HG02943 (cell line): ENCODE results near the gene BUB1B.
"Not testable (repeated sequence)": the region's sequence is repeated elsewhere in the genome, so short reads cannot be mapped to it uniquely, and the experiment has no call there.

Experiments
- ATAC-seq: cut with Tn5 transposase; IDR thresholded peaks from one replicate; pipeline ENCODE4 v1.9.1; 2021; ENCODE audit warnings: mild to moderate bottlenecking, low read depth, moderate library complexity; ENCODE audit not compliant: unreplicated experiment

The BUB1B gene, protein sequence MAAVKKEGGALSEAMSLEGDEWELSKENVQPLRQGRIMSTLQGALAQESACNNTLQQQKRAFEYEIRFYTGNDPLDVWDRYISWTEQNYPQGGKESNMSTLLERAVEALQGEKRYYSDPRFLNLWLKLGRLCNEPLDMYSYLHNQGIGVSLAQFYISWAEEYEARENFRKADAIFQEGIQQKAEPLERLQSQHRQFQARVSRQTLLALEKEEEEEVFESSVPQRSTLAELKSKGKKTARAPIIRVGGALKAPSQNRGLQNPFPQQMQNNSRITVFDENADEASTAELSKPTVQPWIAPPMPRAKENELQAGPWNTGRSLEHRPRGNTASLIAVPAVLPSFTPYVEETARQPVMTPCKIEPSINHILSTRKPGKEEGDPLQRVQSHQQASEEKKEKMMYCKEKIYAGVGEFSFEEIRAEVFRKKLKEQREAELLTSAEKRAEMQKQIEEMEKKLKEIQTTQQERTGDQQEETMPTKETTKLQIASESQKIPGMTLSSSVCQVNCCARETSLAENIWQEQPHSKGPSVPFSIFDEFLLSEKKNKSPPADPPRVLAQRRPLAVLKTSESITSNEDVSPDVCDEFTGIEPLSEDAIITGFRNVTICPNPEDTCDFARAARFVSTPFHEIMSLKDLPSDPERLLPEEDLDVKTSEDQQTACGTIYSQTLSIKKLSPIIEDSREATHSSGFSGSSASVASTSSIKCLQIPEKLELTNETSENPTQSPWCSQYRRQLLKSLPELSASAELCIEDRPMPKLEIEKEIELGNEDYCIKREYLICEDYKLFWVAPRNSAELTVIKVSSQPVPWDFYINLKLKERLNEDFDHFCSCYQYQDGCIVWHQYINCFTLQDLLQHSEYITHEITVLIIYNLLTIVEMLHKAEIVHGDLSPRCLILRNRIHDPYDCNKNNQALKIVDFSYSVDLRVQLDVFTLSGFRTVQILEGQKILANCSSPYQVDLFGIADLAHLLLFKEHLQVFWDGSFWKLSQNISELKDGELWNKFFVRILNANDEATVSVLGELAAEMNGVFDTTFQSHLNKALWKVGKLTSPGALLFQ

DNA sequence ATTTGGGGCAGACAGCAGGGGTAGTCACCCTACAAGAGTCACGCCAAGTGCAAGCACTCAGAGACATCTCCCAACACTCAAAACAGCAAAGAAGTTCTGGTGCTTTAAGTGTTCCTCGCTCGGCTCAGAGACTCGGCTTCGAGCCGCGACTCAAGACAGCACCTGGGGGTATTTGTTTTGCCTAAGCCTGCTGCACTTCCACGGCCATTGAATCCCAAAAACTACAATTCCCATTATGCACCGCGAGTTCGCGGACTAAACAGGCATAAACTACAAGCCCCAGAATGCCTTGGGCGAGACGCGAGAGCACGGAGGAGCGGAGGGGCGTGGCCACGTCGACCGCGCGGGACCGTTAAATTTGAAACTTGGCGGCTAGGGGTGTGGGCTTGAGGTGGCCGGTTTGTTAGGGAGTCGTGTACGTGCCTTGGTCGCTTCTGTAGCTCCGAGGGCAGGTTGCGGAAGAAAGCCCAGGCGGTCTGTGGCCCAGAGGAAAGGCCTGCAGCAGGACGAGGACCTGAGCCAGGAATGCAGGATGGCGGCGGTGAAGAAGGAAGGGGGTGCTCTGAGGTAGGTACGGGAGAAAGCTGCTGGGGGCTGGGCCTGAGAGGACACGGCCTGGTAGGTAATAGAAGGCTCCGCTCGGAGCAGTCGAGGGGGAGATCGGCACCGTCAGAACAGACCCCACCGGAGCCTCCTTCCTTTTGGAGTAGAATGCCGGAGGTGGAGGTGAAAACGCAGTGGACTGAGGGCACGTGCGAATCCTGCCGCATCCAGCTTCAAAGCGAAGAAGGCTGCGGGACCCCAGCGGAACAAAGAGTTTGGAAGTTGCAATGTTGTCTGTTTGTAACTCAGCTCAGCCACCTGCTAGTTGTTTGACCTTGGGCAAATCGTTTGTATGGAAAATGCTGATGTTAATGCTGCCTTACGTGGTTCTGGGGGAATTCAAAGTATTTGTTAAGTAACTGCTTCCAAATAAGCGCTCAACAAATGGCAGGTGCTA, at the start of gene BUB1B:
Gene BUB1B (plus strand): TSS at position 381 of the 1,000 bp plus-strand sequence. CDS start 152 bp downstream, at position 533.
- ATAC-seq, result peak; percentile 86

DNA sequence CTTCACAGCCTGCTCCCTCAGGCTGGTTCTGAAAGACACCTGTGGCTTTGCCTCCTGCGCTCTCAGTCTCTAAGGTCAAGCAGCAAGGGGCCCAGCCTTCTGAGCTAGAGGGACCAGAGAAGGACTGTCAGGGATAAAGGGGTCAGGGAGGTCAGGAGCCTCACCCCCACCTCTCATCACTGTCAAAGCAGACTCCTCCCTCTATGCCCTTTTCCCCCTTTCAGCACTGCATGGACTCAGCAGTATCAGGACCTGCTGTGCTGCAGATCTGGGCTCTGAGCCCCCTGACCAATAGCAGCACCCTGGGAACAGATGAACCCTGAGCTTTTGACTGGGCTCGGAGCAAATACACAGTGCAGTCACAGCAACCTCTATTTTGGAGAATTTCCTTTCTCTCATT, 49.0 kb upstream of the BUB1B start:
- ATAC-seq, result no peak

DNA sequence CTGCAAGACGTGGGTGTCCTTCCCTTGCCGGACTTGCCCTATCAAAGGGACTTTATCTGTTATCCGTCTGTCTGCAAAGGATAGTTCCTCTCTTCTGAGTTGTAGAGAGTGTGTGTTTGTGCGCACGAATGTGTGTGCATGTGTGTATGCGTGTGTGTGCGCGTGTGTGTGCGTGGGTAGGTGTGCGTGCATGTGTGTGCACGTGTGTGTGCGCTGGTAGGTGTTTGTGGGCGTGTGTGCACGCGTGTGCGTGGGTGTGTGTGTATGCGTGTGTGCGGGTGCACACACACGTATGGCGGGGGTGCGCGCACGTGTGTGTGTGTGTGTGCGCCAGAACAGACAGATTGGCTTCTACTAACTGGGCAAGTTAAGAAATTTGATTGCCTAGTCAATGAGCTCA, 48.1 kb upstream of the BUB1B start:
- ATAC-seq, result no peak

DNA sequence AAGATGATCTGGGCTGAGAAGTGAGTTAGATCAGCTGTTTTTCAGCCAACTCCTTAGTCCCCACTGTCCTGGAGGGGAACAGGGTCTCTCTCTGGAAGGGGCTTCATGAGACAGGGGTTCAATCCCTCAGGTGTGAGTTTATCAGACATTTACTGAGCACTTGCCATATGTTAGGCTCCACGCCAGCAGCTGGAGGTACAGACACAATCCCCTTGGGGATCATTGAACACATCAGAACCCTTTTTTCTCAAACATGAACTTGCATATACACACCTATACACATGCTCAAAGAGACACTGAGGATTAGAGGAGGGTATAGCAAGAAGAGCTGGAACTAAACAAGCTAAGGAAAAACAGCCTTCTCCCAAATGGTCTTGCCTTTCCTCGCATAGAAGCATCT, 46.7 kb upstream of the BUB1B start:
- no peak for ATAC-seq

GRCh38 chr15:40115106-40115505, 45.8 kb upstream of the BUB1B start:
- ATAC-seq, result not testable (repeated sequence)

- peak; percentile 92 for ATAC-seq
Measured at GRCh38 chr15:40115670-40116093, 45.2 kb upstream of the BUB1B start.

- no peak for ATAC-seq
Measured at GRCh38 chr15:40118473-40118872, 42.4 kb upstream of the BUB1B start.

GRCh38 chr15:40121911-40122638, 38.8 kb upstream of the BUB1B start:
- ATAC-seq, result no peak

DNA sequence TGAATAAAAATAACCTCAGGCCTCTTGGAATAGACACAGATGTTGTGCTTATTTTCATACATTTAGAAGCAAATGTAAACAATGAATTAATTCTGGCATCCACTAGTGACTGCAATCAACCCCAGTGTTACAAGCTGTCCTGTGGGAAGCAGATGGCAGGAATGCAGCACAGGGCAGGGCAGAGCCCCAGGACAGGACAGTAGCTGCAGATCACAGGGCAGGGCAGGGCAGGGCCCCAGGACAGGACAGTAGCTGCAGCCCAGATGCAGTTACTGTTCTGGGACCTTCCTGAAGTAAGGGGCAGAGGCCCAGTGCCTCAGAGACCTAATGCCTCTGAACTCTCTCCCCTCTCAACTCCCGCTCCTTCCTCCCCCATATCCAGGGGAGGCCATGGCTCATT, 37.9 kb upstream of the BUB1B start:
- not testable (repeated sequence) for ATAC-seq

DNA sequence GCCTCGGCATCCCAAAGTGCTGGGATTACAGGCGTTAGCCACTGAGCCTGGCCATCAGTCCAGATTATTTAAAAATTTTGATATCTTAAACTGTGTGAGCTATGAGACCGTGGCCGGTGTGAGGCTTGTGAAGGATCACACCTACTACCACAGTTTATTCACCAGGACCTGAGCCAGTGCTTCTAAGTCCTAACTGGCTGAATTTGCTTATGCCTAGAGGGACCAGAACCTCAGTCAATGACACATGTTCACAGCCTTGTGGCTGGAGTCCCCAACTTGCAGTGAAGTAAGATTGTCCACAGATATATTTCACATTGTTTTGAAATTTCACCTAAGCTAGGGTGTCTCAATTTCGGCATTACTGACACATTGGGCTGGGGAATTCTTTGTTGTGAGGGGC, 37.0 kb upstream of the BUB1B start:
- not testable (repeated sequence) for ATAC-seq

DNA sequence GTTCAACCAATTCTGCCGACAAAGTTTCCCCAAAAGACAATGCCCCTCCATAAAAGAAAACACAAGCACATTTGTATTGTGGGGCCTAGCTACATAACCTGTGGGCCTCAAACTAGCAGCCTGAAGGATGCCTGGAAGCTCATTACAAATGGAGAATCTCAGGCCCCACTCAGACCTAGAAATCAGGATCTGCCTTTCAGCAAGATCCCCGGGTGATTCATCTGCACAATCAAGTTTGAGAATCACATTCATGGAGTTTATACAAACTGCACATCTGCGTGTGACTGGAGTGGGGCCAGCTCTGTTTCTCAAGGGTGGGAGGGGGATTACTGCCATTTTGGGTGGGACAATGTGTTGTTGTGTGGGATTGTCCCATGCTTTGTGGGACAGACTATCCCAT, 36.5 kb upstream of the BUB1B start:
- ATAC-seq, result not testable (repeated sequence)

DNA sequence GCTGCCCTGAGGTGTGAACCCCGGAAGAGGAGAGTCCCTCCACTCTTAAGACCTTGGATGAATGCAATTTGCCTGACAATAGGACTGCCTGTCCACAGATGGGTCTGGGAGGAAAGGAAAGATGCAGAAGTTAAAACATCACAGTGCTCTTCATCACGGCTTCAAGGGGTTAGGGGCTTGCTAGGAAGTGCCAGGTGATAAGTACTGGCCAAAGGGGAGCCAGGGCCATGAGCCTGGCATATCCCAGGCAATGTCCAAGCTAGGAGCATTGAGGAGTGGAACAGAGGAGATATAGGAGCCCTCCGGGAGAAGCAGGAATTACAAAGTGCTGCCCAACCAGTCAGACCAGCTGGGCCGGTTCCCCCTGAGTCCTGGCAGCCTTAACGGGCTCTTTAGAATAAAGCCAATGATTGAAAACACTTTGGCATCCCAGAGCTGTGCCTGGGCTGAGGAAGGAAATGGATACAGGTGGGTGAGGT, 36.0 kb upstream of the BUB1B start:
- ATAC-seq, result not testable (repeated sequence)

- ATAC-seq, result no peak
Measured at GRCh38 chr15:40125950-40126349, 34.9 kb upstream of the BUB1B start.

GRCh38 chr15:40128766-40129660, 31.9 kb upstream of the BUB1B start:
- ATAC-seq, result no peak

DNA sequence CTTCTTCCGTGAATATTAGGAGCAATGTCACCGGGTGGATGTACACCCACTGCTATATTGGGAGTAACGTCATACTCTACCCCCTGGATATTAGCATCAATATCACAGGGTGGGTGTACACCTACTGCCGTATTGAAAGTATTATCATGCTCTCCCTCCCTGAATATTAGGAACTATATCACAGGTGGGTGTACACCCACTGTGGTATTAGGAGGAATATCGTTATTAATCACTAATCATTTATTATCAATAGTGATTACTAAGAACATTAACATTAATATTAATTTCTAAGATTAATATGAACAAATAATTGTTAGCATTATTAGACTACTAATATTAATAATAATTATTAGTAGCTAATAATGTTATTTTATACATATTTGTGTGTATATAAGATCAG, 30.8 kb upstream of the BUB1B start:
- ATAC-seq, result no peak

DNA sequence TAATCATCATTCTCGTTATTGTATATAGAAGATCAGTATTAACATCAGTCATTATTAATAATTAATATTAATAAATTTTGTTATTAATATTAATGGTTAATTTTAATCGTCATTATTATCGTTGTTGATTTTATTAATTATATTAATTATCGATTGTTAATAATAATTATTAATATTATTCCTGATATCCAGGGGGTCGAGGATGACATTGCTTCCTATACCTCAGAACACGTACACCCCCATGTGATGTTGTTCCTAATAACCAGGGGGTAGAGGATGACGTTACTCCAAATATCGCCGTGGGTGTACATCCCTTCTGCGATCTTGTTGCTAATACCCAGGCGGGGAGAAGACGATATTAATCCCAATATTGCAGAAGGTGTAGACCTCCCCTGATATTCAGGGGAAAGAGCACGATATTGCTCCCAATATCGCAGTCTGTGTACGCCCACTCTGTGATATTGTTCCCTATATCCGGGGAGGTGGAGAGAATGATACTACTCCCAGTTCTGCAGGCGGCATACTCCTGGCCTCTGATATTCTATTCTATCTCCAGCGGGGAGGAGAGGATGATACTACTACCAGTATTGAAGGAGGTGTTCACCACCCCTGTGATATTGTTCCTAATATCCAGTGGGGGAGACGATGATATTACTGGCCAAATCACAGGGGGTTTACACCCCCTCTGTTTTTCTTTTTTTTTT, 29.9 kb upstream of the BUB1B start:
- ATAC-seq, result no peak

GRCh38 chr15:40133544-40133943, 27.3 kb upstream of the BUB1B start:
- ATAC-seq, result no peak
